ENCODE measurements around the gene IMMP2L. TPM values are rescaled to one million over a fixed set of nuclear protein-coding genes. Genes with fewer than 3 reads are reported as not detected.
"Not testable (repeated sequence)": the region's sequence is repeated elsewhere in the genome, so short reads cannot be mapped to it uniquely, and the experiment has no call there.

The IMMP2L gene
- total RNA-seq, 1 donor from 2014 or later, result 31.9 TPM

DNA sequence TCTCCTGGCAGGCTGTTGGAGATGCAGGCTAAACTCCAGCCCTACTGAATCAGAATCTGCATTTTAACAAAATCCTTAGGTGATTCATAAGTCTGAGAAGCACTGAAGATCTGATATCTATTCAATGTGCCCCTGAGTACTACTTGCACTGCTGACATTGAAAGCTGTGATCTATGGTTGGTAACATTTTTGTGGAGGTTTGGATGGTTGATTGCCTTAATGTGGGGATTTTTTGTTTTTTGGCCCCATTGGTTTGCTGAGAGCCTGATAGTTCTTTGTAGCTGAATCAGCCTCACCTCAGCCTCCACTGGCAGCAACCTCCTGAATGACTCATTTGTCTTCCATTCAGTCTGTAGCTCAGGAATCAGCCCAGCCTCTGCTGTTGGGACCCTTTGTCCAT, 486.1 kb downstream of the IMMP2L start:
- H3K9me3 Mint-ChIP-seq, result no peaks in the 10 kb centered on the region
- DNase-seq (no peak), ATAC-seq (ENCODE audit: low read depth) (no peak)
- H3K27ac Mint-ChIP-seq, result no peak overlapping the region
- no peaks in the 10 kb centered on the region for H3K36me3 Mint-ChIP-seq (ENCODE audit: low read depth)
- POLR2A ChIA-PET, result no interaction called here
- peaks cover 11% of the 10 kb centered on the region for H3K4me1 Mint-ChIP-seq
- H3K27me3 Mint-ChIP-seq, result no peaks in the 10 kb centered on the region
- intact Hi-C loops (cut with micrococcal nuclease), result no loop called here
- TF ChIP-seq, protein P1, sequence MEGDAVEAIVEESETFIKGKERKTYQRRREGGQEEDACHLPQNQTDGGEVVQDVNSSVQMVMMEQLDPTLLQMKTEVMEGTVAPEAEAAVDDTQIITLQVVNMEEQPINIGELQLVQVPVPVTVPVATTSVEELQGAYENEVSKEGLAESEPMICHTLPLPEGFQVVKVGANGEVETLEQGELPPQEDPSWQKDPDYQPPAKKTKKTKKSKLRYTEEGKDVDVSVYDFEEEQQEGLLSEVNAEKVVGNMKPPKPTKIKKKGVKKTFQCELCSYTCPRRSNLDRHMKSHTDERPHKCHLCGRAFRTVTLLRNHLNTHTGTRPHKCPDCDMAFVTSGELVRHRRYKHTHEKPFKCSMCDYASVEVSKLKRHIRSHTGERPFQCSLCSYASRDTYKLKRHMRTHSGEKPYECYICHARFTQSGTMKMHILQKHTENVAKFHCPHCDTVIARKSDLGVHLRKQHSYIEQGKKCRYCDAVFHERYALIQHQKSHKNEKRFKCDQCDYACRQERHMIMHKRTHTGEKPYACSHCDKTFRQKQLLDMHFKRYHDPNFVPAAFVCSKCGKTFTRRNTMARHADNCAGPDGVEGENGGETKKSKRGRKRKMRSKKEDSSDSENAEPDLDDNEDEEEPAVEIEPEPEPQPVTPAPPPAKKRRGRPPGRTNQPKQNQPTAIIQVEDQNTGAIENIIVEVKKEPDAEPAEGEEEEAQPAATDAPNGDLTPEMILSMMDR (IDR thresholded peaks at IDR 0.05), result no peak
- CTCF ChIA-PET, result no interaction called here
- no peak overlapping the region for H3K4me3 Mint-ChIP-seq

DNA sequence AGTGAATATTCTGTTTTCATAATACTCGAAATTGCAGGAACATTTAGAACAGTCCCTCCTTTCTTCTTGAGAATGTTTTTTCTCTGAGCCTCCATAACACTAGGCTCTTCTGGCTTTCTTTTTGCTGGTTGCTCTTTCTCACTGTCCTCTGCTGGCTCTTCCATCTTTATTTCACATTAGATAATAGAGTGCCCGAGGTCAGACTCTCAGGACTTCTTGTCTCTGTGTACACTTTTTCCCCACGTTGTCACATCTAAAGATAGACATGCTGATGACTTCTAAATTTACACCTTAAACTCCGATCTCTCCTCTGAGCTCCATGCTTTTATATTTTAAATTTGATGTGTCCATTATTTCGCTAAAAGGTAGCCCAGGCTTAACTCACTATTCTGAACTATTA, 486.8 kb downstream of the IMMP2L start:
- TF ChIP-seq, protein P1 (IDR thresholded peaks at IDR 0.05), result no peak
- DNase-seq (no peak), ATAC-seq (ENCODE audit: low read depth) (no peak)
- intact Hi-C loops (cut with micrococcal nuclease), result no loop called here
- Mint-ChIP-seq H3K4me3 (no peak overlapping the region), H3K9me3 (no peaks in the 10 kb centered on the region), H3K4me1 (peaks cover 11% of the 10 kb centered on the region), H3K27me3 (no peaks in the 10 kb centered on the region), H3K27ac (no peak overlapping the region), H3K36me3 (ENCODE audit: low read depth) (no peaks in the 10 kb centered on the region)
- ChIA-PET POLR2A (no interaction called here), CTCF (no interaction called here)

DNA sequence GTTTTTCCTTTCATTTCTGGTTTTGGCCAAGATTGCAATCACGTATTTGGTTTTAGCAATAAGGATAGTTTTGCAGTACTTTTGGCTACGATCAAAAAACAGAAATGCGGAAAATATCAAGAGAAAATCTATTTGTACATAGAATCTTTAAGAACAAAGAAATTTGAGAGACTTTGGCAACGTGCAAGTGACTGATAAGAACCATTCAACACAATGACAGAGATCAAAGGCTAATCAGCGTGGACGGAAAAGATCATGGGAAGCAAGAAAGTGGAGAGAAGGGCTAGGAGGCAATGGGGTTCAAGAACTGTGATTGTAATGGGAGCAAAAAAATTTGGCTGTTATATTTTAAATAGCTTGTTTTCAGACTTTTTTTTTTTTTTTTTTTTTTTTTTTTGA, 487.5 kb downstream of the IMMP2L start:
- CTCF ChIA-PET, result no interaction called here
- Mint-ChIP-seq H3K4me1 (peaks cover 11% of the 10 kb centered on the region), H3K9me3 (no peaks in the 10 kb centered on the region), H3K27ac (no peak overlapping the region), H3K36me3 (ENCODE audit: low read depth) (no peaks in the 10 kb centered on the region), H3K27me3 (no peaks in the 10 kb centered on the region), H3K4me3 (no peak overlapping the region)
- TF ChIP-seq, protein P1 (IDR thresholded peaks at IDR 0.05), result no peak
- POLR2A ChIA-PET, result interaction anchor here (1.4 kb wide), 1 partner anchor 8 kb away, joined by 5 read pairs; no protein-coding TSS in a partner anchor
- no peak for DNase-seq
- no peak for ATAC-seq (ENCODE audit: low read depth)
- intact Hi-C loops (cut with micrococcal nuclease), result no loop called here

DNA sequence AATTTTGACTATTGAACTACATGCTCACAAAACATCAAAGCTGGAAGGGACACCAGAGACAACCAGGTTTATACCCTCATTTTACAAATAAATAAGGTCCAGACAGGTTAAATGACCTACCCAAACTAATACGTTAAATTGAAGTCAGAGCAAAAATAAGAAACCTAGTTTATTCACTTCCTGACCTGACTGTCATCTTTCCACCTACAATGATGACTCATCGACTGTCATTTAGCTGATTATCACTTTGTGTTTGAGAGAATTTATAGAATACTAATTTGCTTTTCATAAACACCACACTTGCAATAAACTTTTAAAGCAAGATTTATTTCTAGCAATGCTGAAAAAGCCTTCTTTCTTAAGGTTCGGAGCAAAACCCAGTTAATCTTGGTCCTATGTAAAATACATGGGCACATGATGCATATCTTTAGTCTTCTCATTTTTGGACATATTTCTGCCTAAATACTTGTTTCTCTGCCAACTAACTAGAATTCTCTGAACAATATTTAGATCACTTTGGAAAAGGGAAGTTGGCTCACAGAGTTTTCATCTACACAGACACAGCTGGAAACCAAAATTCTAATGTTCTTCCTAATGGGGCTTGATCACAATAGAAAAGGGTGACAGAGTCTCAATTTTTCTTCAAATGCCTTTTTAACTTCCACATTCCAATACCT, 488.1 kb downstream of the IMMP2L start:
- H3K4me3 Mint-ChIP-seq, result no peak overlapping the region
- TF ChIP-seq, protein P1 (IDR thresholded peaks at IDR 0.05), result no peak
- ChIA-PET POLR2A (interaction anchor here (1.4 kb wide), 1 partner anchor 9 kb away, joined by 5 read pairs; no protein-coding TSS in a partner anchor), CTCF (no interaction called here)
- H3K4me1 Mint-ChIP-seq, result peaks cover 11% of the 10 kb centered on the region
- DNase-seq, result no peak
- no peaks in the 10 kb centered on the region for H3K36me3 Mint-ChIP-seq (ENCODE audit: low read depth)
- no peaks in the 10 kb centered on the region for H3K9me3 Mint-ChIP-seq
- H3K27ac Mint-ChIP-seq, result no peak overlapping the region
- no peak for ATAC-seq (ENCODE audit: low read depth)
- intact Hi-C loops (cut with micrococcal nuclease), result no loop called here
- no peaks in the 10 kb centered on the region for H3K27me3 Mint-ChIP-seq

DNA sequence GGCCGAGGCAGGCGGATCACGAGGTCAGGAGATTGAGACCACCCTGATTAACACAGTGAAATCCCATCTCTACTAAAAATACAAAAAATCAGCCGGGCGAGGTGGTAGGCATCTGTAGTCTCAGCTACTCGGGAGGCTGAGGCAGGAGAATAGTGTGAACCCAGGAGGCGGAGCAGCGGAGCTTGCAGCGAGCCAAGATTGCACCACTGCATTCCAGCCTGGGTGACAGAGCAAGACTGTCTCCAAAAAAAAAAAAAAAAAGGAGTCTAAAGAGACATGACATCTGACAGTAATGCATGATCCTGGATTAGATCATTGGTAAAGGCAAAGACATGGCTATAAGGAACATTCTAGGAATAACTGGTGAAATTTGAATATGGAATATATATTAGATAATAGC, 489.6 kb downstream of the IMMP2L start:
- H3K36me3 Mint-ChIP-seq (ENCODE audit: low read depth); H3K27me3 Mint-ChIP-seq; H3K27ac Mint-ChIP-seq; H3K4me3 Mint-ChIP-seq; DNase-seq; ATAC-seq (ENCODE audit: low read depth); POLR2A ChIA-PET; H3K9me3 Mint-ChIP-seq: not testable (repeated sequence)
- CTCF ChIA-PET, result interaction anchor here (0.6 kb wide), 1 partner anchor 17 kb away, joined by 3 read pairs; no protein-coding TSS in a partner anchor
- peaks cover 12% of the 10 kb centered on the region for H3K4me1 Mint-ChIP-seq
- intact Hi-C loops (cut with micrococcal nuclease), result loop anchor here (1.0 kb wide), 1 partner anchor 8 kb away; no protein-coding TSS in a partner anchor

DNA sequence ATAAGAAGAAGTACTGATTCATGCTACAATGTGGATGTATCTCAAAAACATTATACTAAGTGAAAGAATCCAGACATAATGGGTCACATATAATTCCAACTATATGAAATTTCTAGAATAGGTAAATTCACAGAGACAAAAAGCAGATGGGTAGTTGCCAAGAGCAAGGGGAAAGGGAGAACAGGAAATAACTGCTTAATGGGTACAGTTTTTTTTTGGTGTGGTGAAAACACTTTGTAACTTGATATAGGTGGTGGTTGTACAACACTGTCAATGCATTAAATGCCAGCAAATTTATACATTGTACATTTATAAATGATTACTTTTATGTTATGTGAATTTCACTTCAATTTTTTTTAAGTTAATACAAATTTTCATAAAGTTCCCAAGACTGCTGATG, 490.7 kb downstream of the IMMP2L start:
- no peak overlapping the region for H3K4me3 Mint-ChIP-seq
- ChIA-PET POLR2A (no interaction called here), CTCF (no interaction called here)
- DNase-seq (no peak), ATAC-seq (ENCODE audit: low read depth) (no peak)
- H3K9me3 Mint-ChIP-seq, result no peaks in the 10 kb centered on the region
- TF ChIP-seq, protein P1 (IDR thresholded peaks at IDR 0.05), result no peak
- H3K36me3 Mint-ChIP-seq (ENCODE audit: low read depth), result no peaks in the 10 kb centered on the region
- intact Hi-C loops (cut with micrococcal nuclease), result no loop called here
- no peaks in the 10 kb centered on the region for H3K27me3 Mint-ChIP-seq
- peaks cover 12% of the 10 kb centered on the region for H3K4me1 Mint-ChIP-seq
- H3K27ac Mint-ChIP-seq, result no peak overlapping the region
